Neural cell (in vitro differentiated cells): ENCODE measurements around the gene GRM5.

Source experiments
- CTCF ChIP-seq: fragments of 450-650 bp; IDR thresholded peaks from 2 replicates; pipeline ENCODE4 v1.5.1; 2014; ENCODE audit warnings: antibody characterized with exemption, mild to moderate bottlenecking, moderate library complexity; ENCODE audit not compliant: poor library complexity, severe bottlenecking
- EP300 ChIP-seq: fragments of 450-650 bp; conservative IDR thresholded peaks from 2 replicates; pipeline ENCODE4 v1.6.1; 2014; ENCODE audit warnings: antibody characterized with exemption, mild to moderate bottlenecking, moderate library complexity; ENCODE audit not compliant: poor library complexity, severe bottlenecking
- EZH2 ChIP-seq: fragments of 200-600, 300-800 bp; shearing (Covaris generic), sonication (generic); IDR thresholded peaks from 2 replicates; pipeline ENCODE4 v1.6.1; 2014; ENCODE audit warnings: antibody characterized with exemption, low read length, borderline replicate concordance, mild to moderate bottlenecking; ENCODE audit not compliant: insufficient read depth, poor library complexity, severe bottlenecking
- RAD21 ChIP-seq: fragments of 450-650 bp; conservative IDR thresholded peaks from 2 replicates; pipeline ENCODE4 v1.6.1; 2014; ENCODE audit warnings: antibody characterized with exemption, mild to moderate bottlenecking, moderate library complexity
- SMC3 ChIP-seq: fragments of 450-650 bp; conservative IDR thresholded peaks from 2 replicates; pipeline ENCODE4 v1.6.1; 2014; ENCODE audit warnings: antibody characterized with exemption, mild to moderate bottlenecking, moderate library complexity; ENCODE audit not compliant: poor library complexity

GRCh38 chr11:88579466-88579865, 486.3 kb downstream of the GRM5 start:
- no peak for TF ChIP-seq RAD21
- no peak for TF ChIP-seq SMC3
- no peak for TF ChIP-seq CTCF
- no peak for TF ChIP-seq EZH2
- no peak for TF ChIP-seq EP300
